ENCODE data around the gene CDK11B.
"Not testable (repeated sequence)": the region's sequence is repeated elsewhere in the genome, so short reads cannot be mapped to it uniquely, and the experiment has no call there.

CDK11B gene

GRCh38 chr1:1680912-1681273, 22.1 kb upstream of the CDK11B start:
- DNase-seq = no peak

GRCh38 chr1:1680031-1680911, 21.5 kb upstream of the CDK11B start:
- no peak for DNase-seq

- no peak for DNase-seq
Observed at GRCh38 chr1:1678581-1679380, 20.0 kb upstream of the CDK11B start.

- no peak for DNase-seq
Observed at GRCh38 chr1:1677718-1678580, 19.1 kb upstream of the CDK11B start.

GRCh38 chr1:1676087-1676486, 17.3 kb upstream of the CDK11B start:
- not testable (repeated sequence) for DNase-seq

GRCh38 chr1:1675218-1675617, 16.4 kb upstream of the CDK11B start:
- DNase-seq = not testable (repeated sequence)

- DNase-seq = not testable (repeated sequence)
Observed at GRCh38 chr1:1674806-1675205, 16.0 kb upstream of the CDK11B start.

- DNase-seq = no peak
Observed at GRCh38 chr1:1672181-1672965, 13.6 kb upstream of the CDK11B start.

GRCh38 chr1:1671365-1672119, 12.7 kb upstream of the CDK11B start:
- DNase-seq = no peak

- no peak for DNase-seq
Observed at GRCh38 chr1:1670866-1671265, 12.1 kb upstream of the CDK11B start.

- no peak for DNase-seq
Observed at GRCh38 chr1:1669468-1670440, 10.9 kb upstream of the CDK11B start.

- no peak for DNase-seq
Observed at GRCh38 chr1:1666526-1666925, 7.7 kb upstream of the CDK11B start.

GRCh38 chr1:1665815-1666251, 7.0 kb upstream of the CDK11B start:
- no peak for DNase-seq

- DNase-seq = no peak
Observed at GRCh38 chr1:1664941-1665814, 6.4 kb upstream of the CDK11B start.

- DNase-seq = not testable (repeated sequence)
Observed at GRCh38 chr1:1664318-1664717, 5.5 kb upstream of the CDK11B start.

GRCh38 chr1:1662830-1663560, 4.2 kb upstream of the CDK11B start:
- DNase-seq = not testable (repeated sequence)

- DNase-seq = not testable (repeated sequence)
Observed at GRCh38 chr1:1662392-1662791, 3.6 kb upstream of the CDK11B start.

GRCh38 chr1:1648265-1648664, 10.5 kb downstream of the CDK11B start:
- not testable (repeated sequence) for DNase-seq
